BJ (cell line): ENCODE measurements around the gene CCDC174. TPM values are rescaled to one million over a fixed set of nuclear protein-coding genes. Genes with fewer than 3 reads are reported as not detected.

Source experiments
- CTCF ChIA-PET: fragments of 350-600 bp; formaldehyde crosslinking; extraction: SDS; loops from one replicate; lab custom pipeline; 2021; ENCODE audit warnings: antibody characterized with exemption, inconsistent platforms; lab: Yijun Ruan, JAX
- POLR2A ChIA-PET: fragments of 300-600 bp; sonication (Branson Sonifier 250); formaldehyde crosslinking; extraction: SDS; loops from one replicate; lab custom pipeline; 2021; ENCODE audit warnings: antibody characterized with exemption; lab: Charles Lee
- DNase-seq: peaks from one replicate; pipeline ENCODE4 v3.0.0-alpha.2; 2011; ENCODE audit warnings: low read depth
- H3K27me3 ChIP-seq: 2 replicates; pipeline ENCODE4 v1.6.0; 2011; ENCODE audit warnings: low read length; ENCODE audit not compliant: control insufficient read depth, insufficient read depth
- H3K36me3 ChIP-seq: 2 replicates; pipeline ENCODE4 v1.5.1; 2011; ENCODE audit warnings: low read length; ENCODE audit not compliant: control insufficient read depth, insufficient read depth
- H3K4me3 ChIP-seq: 2 replicates; pipeline ENCODE4 v1.5.1; 2011; ENCODE audit warnings: low read depth, mild to moderate bottlenecking, control low read depth, low read length
- polyA plus RNA-seq: library from polyadenylated mRNA; depleted of rRNA; stranded (reverse); fragments of >200 nt; gene quantifications from 2 replicates; pipeline ENCODE4 v1.2.3, GENCODE V29; 2011
- TF ChIP-seq, protein P1 (sequence below): IDR thresholded peaks from 2 replicates; pipeline ENCODE4 v1.5.1; 2011; ENCODE audit warnings: low read depth, mild to moderate bottlenecking, control low read depth, inconsistent platforms, low read length, moderate library complexity; ENCODE audit not compliant: insufficient read depth

The CCDC174 gene
- polyA plus RNA-seq, 1 experiment, result 9.3 TPM

DNA sequence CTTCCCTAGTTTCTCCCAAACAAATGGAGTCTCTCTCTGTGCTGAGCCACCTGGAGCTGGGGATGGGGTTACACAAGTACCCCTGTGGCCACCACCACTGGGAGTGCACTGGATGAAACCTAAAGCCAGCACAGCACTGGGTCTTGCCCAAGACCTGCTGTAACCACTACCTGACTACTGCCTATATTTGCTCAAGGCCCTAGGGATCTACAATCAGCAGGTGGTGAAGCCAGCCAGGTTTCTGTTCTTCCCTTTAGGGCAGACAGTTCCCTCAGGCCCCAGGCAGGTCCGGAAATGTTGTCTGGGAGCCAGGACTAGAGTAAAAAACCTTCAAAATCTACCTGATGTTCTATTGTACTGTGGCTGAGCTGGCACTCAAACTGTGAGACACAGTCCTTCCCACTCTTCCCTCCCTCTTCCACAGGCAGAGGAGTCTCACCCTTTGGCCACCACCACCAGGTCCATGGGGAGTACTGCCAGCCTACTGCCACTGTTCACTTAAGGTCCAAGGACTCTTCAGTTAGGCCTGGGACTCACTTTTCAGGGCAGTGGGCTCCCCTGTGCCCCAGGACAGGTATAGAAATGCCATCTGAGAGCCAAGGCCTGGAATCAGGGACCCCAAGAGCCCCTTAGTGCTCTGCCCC, 47.2 kb downstream of the CCDC174 start:
- TF ChIP-seq, protein P1, sequence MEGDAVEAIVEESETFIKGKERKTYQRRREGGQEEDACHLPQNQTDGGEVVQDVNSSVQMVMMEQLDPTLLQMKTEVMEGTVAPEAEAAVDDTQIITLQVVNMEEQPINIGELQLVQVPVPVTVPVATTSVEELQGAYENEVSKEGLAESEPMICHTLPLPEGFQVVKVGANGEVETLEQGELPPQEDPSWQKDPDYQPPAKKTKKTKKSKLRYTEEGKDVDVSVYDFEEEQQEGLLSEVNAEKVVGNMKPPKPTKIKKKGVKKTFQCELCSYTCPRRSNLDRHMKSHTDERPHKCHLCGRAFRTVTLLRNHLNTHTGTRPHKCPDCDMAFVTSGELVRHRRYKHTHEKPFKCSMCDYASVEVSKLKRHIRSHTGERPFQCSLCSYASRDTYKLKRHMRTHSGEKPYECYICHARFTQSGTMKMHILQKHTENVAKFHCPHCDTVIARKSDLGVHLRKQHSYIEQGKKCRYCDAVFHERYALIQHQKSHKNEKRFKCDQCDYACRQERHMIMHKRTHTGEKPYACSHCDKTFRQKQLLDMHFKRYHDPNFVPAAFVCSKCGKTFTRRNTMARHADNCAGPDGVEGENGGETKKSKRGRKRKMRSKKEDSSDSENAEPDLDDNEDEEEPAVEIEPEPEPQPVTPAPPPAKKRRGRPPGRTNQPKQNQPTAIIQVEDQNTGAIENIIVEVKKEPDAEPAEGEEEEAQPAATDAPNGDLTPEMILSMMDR, result no peak
- no peak overlapping the region for H3K4me3 ChIP-seq
- H3K27me3 ChIP-seq, result no peaks in the 10 kb centered on the region
- no peaks in the 10 kb centered on the region for H3K36me3 ChIP-seq
- ChIA-PET POLR2A (no interaction called here), CTCF (no interaction called here)
- no peak for DNase-seq

DNA sequence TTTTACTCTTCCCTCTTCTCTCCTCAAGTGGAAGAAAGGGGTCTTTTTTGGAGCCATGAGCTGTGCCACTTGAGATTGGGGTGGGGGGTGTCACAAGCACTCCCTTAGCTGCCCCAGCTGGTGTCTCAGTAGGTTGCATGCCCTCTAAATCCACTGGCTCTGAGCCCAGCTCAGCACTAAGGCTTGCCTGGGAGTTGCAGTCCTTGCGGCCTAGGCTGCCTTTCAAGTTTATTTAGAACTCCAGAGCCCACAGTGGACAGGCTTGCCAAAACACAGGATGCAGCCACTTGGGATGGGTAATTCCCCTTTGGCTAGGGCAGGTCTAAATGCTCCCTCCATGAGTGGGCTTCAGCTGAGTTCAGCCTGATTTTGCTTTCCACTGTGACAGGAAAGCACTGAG, 48.1 kb downstream of the CCDC174 start:
- no peak overlapping the region for H3K4me3 ChIP-seq
- TF ChIP-seq, protein P1, result no peak
- no peak for DNase-seq
- H3K36me3 ChIP-seq, result no peaks in the 10 kb centered on the region
- CTCF ChIA-PET, result interaction anchor here (1.0 kb wide), 1 partner anchor 23 kb away, joined by 3 read pairs; no protein-coding TSS in a partner anchor
- H3K27me3 ChIP-seq, result no peaks in the 10 kb centered on the region
- POLR2A ChIA-PET, result no interaction called here

DNA sequence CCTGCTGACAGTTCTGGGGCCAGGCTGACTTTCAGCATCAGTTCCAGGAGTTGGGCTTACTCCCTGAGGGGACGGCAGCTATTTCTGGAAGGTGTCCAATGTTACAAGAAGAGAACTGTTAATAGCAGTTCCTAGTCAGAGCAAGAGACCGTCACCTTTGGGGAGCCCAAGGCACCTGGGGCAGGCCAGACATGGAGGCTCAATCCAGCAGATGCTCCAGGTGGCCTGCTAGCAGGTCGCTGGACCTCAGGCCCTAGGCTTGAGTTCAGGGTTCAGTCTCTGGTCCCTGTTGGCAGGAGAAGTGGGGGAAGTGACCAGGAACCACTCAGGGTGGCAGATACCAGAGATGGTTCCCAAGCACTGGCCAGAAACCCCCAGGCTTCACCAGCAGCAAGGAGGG, 49.3 kb downstream of the CCDC174 start:
- POLR2A ChIA-PET, result no interaction called here
- no peaks in the 10 kb centered on the region for H3K27me3 ChIP-seq
- CTCF ChIA-PET, result no interaction called here
- H3K4me3 ChIP-seq, result no peak overlapping the region
- H3K36me3 ChIP-seq, result no peaks in the 10 kb centered on the region
- TF ChIP-seq, protein P1, result no peak
- DNase-seq, result no peak

DNA sequence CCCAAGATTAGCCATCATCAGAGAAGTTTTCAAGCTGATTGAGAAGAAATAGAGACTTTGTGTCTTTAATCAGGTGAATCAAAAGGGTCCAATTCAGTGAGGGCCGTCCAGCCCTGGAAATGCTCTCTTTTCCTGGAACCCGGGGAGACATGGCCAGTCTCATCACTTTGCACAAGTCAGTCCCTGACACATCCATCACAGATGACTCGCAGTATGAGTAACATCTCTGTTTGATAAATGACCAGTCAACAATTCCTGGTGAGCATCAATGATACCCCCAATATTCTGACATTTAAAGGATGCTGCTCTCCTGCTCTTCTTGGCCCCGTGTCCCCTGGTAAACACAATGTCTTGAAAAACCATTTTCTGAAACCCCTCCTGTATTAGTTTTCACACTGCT, 50.1 kb downstream of the CCDC174 start:
- H3K36me3 ChIP-seq, result no peaks in the 10 kb centered on the region
- TF ChIP-seq, protein P1, result no peak
- DNase-seq, result no peak
- H3K27me3 ChIP-seq, result no peaks in the 10 kb centered on the region
- POLR2A ChIA-PET, result no interaction called here
- no peak overlapping the region for H3K4me3 ChIP-seq
- CTCF ChIA-PET, result no interaction called here

DNA sequence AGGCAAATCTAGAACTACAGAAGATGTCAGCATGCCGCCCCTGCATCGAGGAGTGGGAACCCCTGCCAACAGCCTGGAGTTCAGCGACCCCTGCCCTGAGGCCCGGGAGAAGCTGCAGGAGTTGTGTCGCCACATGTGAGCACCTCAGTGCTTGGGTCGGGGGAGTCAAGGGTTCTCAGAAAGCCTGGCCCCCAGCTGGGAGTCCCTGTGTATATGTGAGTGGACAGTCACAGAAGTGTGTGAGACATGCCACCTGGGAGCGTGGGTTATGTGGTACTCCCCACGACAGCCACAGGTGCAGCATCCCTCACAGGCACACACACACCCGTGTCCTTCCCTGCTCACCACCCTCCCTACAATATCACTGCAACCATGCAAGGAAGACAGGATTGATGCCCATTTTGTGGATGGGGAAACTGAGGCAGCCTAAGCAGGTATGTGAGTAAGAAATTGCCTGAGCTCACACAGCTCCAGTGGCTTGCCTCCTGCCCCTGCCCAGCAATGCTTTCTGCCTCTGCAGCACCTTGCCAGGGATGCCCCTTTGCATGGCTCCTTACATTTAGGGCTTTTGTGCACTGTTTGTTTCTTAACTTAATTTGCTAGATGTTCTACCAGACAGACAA, 51.7 kb downstream of the CCDC174 start:
- DNase-seq, result no peak
- Histone ChIP-seq H3K4me3 (no peak overlapping the region), H3K27me3 (no peaks in the 10 kb centered on the region), H3K36me3 (no peaks in the 10 kb centered on the region)
- CTCF ChIA-PET, result no interaction called here
- POLR2A ChIA-PET, result no interaction called here
- TF ChIP-seq, protein P1, result no peak
